Right atrium auricular region (tissue), 2 donors: ENCODE data around the gene ENDOU. TPM values are rescaled to one million over a fixed set of nuclear protein-coding genes. Genes with fewer than 3 reads are reported as not detected.

Source experiments
- DNase-seq: peaks from one replicate; pipeline ENCODE4 v3.0.0-alpha.2; 2019; ENCODE audit warnings: low spot score
- H3K27ac ChIP-seq, 2 donors: fragments of 200-600 bp; sonication (generic); 1 replicate in 1 of 2; 2 replicates in 1 of 2; pipeline ENCODE4 v1.5.1; 2016 to 2019
- H3K27me3 ChIP-seq, 2 donors: fragments of 200-600 bp; sonication (generic); one replicate each; pipeline versions ENCODE4 v1.5.1 to v1.6.0; 2017 to 2019
- H3K36me3 ChIP-seq: fragments of 200-600 bp; sonication (generic); one replicate; pipeline ENCODE4 v1.5.1; 2016
- H3K4me1 ChIP-seq, 2 donors: fragments of 200-600 bp; sonication (generic); one replicate each; pipeline versions ENCODE4 v1.5.1 to v1.6.0; 2017 to 2019
- H3K4me3 ChIP-seq, 2 donors: fragments of 200-600 bp; sonication (generic); 1 replicate in 1 of 2; 2 replicates in 1 of 2; pipeline ENCODE4 v1.5.1; 2017 to 2019; ENCODE audit warnings: mild to moderate bottlenecking in 1 of 2, moderate library complexity in 1 of 2
- H3K9me3 ChIP-seq, 2 donors: fragments of 200-600 bp; sonication (generic); one replicate each; pipeline ENCODE4 v1.5.1; 2019
- CTCF ChIP-seq, 2 donors: fragments of 200-600 bp; sonication (generic); IDR thresholded peaks; one replicate each; pipeline ENCODE4 v1.5.1; 2019; ENCODE audit warnings: antibody characterized with exemption in 2 of 2
- total RNA-seq, 2 donors: library from RNA; depleted of rRNA; stranded (reverse); fragments of >200 nt; gene quantifications; one replicate each; pipeline ENCODE4 v1.1.0, GENCODE V29; 2016

The ENDOU gene
- total RNA-seq, 2 donors from 2014 or later: 0.55 to 2.1 TPM

DNA sequence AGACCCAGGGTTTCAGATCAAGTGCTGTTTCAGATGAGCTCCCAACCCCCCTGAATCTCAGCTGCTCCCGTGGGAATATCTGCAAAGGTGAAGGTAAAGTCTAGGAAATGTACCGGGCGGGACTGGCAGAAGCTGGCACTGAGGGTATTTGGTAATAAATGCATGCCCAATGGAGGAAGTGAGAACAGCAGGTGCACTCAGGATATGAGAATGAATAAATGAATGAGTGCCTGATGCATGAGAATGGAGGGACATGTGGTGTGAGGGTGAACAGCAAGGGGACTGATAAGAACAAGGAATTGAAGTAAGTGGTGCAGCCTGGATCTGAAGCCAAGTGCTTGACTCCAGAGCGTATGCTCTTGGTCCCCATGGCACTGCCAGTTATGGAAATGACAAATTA lies 21.8 kb upstream of the ENDOU start:
- peaks cover 9% of the 10 kb centered on the region for H3K36me3 ChIP-seq

DNA sequence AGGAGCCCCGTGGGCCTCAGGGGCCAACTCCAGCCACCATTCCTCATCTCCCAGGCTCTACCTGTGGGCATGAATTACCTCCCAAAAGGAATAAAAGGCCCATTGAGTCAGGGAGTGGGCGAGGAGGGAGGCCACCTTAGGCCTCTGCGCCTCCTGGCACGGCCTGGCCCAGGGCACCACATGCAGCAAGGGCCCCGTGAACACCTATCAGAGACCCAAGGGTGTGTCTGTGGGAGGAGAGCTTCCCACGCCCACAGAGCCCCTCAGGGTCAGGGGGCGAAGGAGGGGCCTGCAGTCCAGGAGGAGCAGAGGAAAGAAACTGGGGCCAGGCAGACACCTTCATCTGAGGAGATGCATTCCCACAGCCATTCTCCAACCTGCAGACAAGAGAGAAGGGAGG lies 21.2 kb upstream of the ENDOU start:
- H3K4me1 ChIP-seq: peaks cover 0 to 29% of the 10 kb centered on the region in 2 donors
- H3K27me3 ChIP-seq: no peaks in the 10 kb centered on the region
- TF ChIP-seq CTCF (IDR thresholded peaks at IDR 0.05): no peak
- H3K9me3 ChIP-seq: no peaks in the 10 kb centered on the region
- H3K4me3 ChIP-seq: no peak overlapping the region
- H3K36me3 ChIP-seq: peaks cover 9% of the 10 kb centered on the region
- no peak overlapping the region for H3K27ac ChIP-seq
- DNase-seq: no peak

More for the DNA sequence above, 21.8 kb upstream of the ENDOU start:
- Histone ChIP-seq H3K9me3 (no peaks in the 10 kb centered on the region), H3K4me3 (no peak overlapping the region), H3K4me1 (peaks cover 0 to 29% of the 10 kb centered on the region in 2 donors), H3K27ac (no peak overlapping the region), H3K27me3 (no peaks in the 10 kb centered on the region)
- TF ChIP-seq CTCF (IDR thresholded peaks at IDR 0.05): no peak
- no peak for DNase-seq

DNA sequence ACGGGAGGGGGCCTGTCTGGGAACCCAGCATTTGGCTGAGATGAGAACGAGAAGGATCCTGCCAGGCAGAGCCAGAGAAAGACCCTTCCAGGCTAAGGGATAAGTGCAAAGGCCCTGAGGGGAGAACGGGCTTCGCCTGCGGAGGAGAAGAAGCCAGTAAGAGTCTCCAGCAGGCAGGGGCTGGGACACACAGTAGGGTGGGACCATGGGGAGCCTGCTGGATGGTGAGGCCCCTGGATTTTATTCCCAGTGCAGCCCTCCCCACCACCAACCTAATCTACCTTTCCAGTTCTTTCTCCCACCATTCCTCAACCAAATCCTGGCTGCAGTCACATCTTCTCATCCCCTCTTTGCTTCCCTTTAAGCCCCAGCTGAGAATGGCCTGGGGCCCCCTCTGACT lies 20.8 kb upstream of the ENDOU start:
- no peak for TF ChIP-seq CTCF (IDR thresholded peaks at IDR 0.05)
- no peak for DNase-seq

GRCh38 chr12:47745485-47746041 lies 20.3 kb upstream of the ENDOU start:
- no peak for DNase-seq
- Histone ChIP-seq H3K27me3 (no peaks in the 10 kb centered on the region), H3K9me3 (no peaks in the 10 kb centered on the region), H3K4me1 (peaks cover 0 to 32% of the 10 kb centered on the region in 2 donors), H3K27ac (peak overlapping the region in 1 of 2 donors; percentile 48), H3K4me3 (no peak overlapping the region), H3K36me3 (peaks cover 9% of the 10 kb centered on the region)
- no peak for TF ChIP-seq CTCF (IDR thresholded peaks at IDR 0.05)

More for the DNA sequence above, 20.8 kb upstream of the ENDOU start:
- Histone ChIP-seq H3K4me3 (no peak overlapping the region), H3K27ac (no peak overlapping the region), H3K27me3 (no peaks in the 10 kb centered on the region), H3K36me3 (peaks cover 9% of the 10 kb centered on the region), H3K4me1 (peaks cover 0 to 30% of the 10 kb centered on the region in 2 donors), H3K9me3 (no peaks in the 10 kb centered on the region)

DNA sequence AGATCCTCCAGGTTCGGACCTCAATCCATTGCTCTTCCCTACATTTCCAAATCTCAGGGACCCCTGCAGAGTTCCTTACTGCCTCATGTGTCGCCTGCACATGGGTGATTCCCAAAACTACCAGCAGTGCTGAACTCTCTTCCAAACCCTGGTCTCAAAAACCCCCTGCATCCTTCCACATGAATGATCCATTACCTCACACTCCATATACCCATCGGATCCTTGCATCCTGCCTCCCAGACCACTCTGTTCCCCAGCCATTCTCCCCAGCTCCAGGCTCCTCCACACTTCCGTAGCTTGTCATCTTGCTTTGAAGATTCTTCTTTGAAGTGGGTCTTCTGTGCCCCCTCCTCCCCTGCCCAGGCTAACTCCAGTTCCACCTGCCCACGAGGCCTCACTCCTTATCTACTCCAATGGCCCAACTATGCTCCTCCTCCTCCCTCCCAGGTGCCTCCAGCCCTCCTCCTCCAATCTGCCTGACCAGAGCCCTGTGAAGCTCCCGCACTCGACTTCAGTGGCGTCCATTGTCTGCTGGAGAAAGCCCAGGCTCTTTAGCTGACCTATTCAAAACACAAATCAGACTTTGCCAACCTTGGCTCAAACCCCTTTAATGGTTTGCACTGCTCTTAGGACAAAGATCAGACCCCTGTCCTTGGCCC lies 19.6 kb upstream of the ENDOU start:
- no peaks in the 10 kb centered on the region for H3K27me3 ChIP-seq
- peaks cover 0 to 33% of the 10 kb centered on the region in 2 donors for H3K4me1 ChIP-seq
- H3K4me3 ChIP-seq: no peak overlapping the region
- DNase-seq: no peak
- peaks cover 4% of the 10 kb centered on the region for H3K36me3 ChIP-seq
- TF ChIP-seq CTCF (IDR thresholded peaks at IDR 0.05): no peak
- no peaks in the 10 kb centered on the region for H3K9me3 ChIP-seq
- H3K27ac ChIP-seq: peak overlapping the region in 1 of 2 donors; percentile 48
